HEK293 (cell line): Measurements from ENCODE around the gene KLHL17.

ENCODE experiments used
- CTCF ChIA-PET: fragments of 350-600 bp; formaldehyde crosslinking; extraction: SDS; loops from one replicate; lab custom pipeline; 2021; ENCODE audit warnings: antibody characterized with exemption; lab: Yijun Ruan, JAX
- POLR2A ChIA-PET: fragments of 300-600 bp; formaldehyde crosslinking; extraction: SDS; loops from one replicate; lab custom pipeline; 2020; ENCODE audit warnings: antibody characterized with exemption, inconsistent platforms; lab: Yijun Ruan, JAX
- H3K27ac ChIP-seq: fragments of 200-500 bp; sonication (Bioruptor generic); 2 replicates; pipeline ENCODE4 v1.5.1; 2014; ENCODE audit warnings: low read depth, low read length, control low read depth, inconsistent platforms; ENCODE audit errors: extremely low read depth
- H3K36me3 ChIP-seq, 2 experiments: fragments of 200-500 bp in 1 of 2; sonication (Bioruptor generic) in 1 of 2; 1 replicate in 1 of 2; 2 replicates in 1 of 2; pipeline ENCODE4 v1.5.1; 2014 to 2017; ENCODE audit warnings: inconsistent platforms in 2 of 2, low read length in 2 of 2; ENCODE audit not compliant: control insufficient read depth in 2 of 2, insufficient read depth in 1 of 2
- H3K4me1 ChIP-seq: fragments of 200-500 bp; sonication (Bioruptor generic); 2 replicates; pipeline ENCODE4 v1.5.1; 2014; ENCODE audit warnings: mild to moderate bottlenecking, low read length, inconsistent platforms; ENCODE audit not compliant: control insufficient read depth, insufficient read depth
- H3K4me3 ChIP-seq: 2 replicates; pipeline ENCODE4 v1.5.1; 2011; ENCODE audit warnings: low read depth, mild to moderate bottlenecking, control low read depth, low read length, moderate library complexity
- H3K9me3 ChIP-seq: fragments of 200-500 bp; sonication (Bioruptor generic); 2 replicates; pipeline ENCODE4 v1.5.1; 2014; ENCODE audit warnings: low read depth, low read length, inconsistent platforms; ENCODE audit not compliant: control insufficient read depth, insufficient read depth
- EGR2 ChIP-seq: fragments of 450-650 bp; formaldehyde crosslinking; IDR thresholded peaks from 2 replicates; pipeline ENCODE4 v1.5.1; 2016; ENCODE audit warnings: low read depth, missing biosample characterization, missing genetic modification characterization
- PATZ1 ChIP-seq: fragments of 450-650 bp; formaldehyde crosslinking; IDR thresholded peaks from 2 replicates; pipeline ENCODE4 v1.5.1; 2016; ENCODE audit warnings: missing biosample characterization, missing genetic modification characterization
- PRDM6 ChIP-seq: fragments of 450-650 bp; formaldehyde crosslinking; IDR thresholded peaks from 2 replicates; pipeline ENCODE4 v1.5.1; 2017; ENCODE audit warnings: missing biosample characterization, missing genetic modification characterization
- SP2 ChIP-seq: fragments of 450-650 bp; formaldehyde crosslinking; IDR thresholded peaks from 2 replicates; pipeline ENCODE4 v1.5.1; 2016; ENCODE audit warnings: missing biosample characterization, missing genetic modification characterization
- ZBTB26 ChIP-seq: fragments of 450-650 bp; formaldehyde crosslinking; optimal IDR thresholded peaks from 2 replicates; pipeline ENCODE3; 2016; ENCODE audit warnings: missing biosample characterization, mild to moderate bottlenecking, missing genetic modification characterization
- ZBTB44 ChIP-seq: fragments of 450-650 bp; IDR thresholded peaks from 2 replicates; pipeline ENCODE4 v1.5.1; 2018; ENCODE audit warnings: missing biosample characterization, mild to moderate bottlenecking, missing genetic modification characterization
- ZBTB7A ChIP-seq: fragments of 450-650 bp; formaldehyde crosslinking; IDR thresholded peaks from 2 replicates; pipeline ENCODE4 v1.5.1; 2016; ENCODE audit warnings: low read depth, missing biosample characterization, missing genetic modification characterization
- ZBTB8A ChIP-seq: fragments of 450-650 bp; formaldehyde crosslinking; IDR thresholded peaks from 2 replicates; pipeline ENCODE4 v1.5.1; 2016; ENCODE audit warnings: missing biosample characterization, missing genetic modification characterization
- ZNF175 ChIP-seq: fragments of 450-650 bp; formaldehyde crosslinking; IDR thresholded peaks from 2 replicates; pipeline ENCODE4 v1.5.1; 2016; ENCODE audit warnings: missing biosample characterization, missing genetic modification characterization
- ZNF18 ChIP-seq: fragments of 450-650 bp; formaldehyde crosslinking; IDR thresholded peaks from 2 replicates; pipeline ENCODE4 v1.5.1; 2016; ENCODE audit warnings: missing biosample characterization, missing genetic modification characterization
- ZNF2 ChIP-seq: fragments of 450-650 bp; formaldehyde crosslinking; IDR thresholded peaks from 2 replicates; pipeline ENCODE4 v1.5.1; 2016; ENCODE audit warnings: missing biosample characterization, missing genetic modification characterization
- ZNF23 ChIP-seq: fragments of 450-650 bp; formaldehyde crosslinking; IDR thresholded peaks from 2 replicates; pipeline ENCODE4 v1.5.1; 2016; ENCODE audit warnings: missing biosample characterization, missing genetic modification characterization, borderline replicate concordance
- ZNF292 ChIP-seq: fragments of 450-650 bp; formaldehyde crosslinking; IDR thresholded peaks from 2 replicates; pipeline ENCODE4 v1.5.1; 2016; ENCODE audit warnings: low read depth, missing biosample characterization, missing genetic modification characterization, borderline replicate concordance
- ZNF366 ChIP-seq: fragments of 450-650 bp; formaldehyde crosslinking; conservative IDR thresholded peaks from 2 replicates; pipeline ENCODE4 v1.5.1; 2016; ENCODE audit warnings: missing biosample characterization, missing genetic modification characterization
- ZNF391 ChIP-seq: fragments of 450-650 bp; formaldehyde crosslinking; IDR thresholded peaks from 2 replicates; pipeline ENCODE4 v1.5.1; 2016; ENCODE audit warnings: low read depth, missing biosample characterization, missing genetic modification characterization, borderline replicate concordance
- ZNF398 ChIP-seq: fragments of 450-650 bp; formaldehyde crosslinking; IDR thresholded peaks from 2 replicates; pipeline ENCODE4 v1.5.1; 2017; ENCODE audit warnings: missing biosample characterization, missing genetic modification characterization
- ZNF610 ChIP-seq: fragments of 450-650 bp; formaldehyde crosslinking; IDR thresholded peaks from 2 replicates; pipeline ENCODE4 v1.5.1; 2016; ENCODE audit warnings: missing biosample characterization, missing genetic modification characterization, borderline replicate concordance
- ZNF626 ChIP-seq: fragments of 450-650 bp; sonication (Bioruptor Pico); formaldehyde crosslinking; IDR thresholded peaks from 2 replicates; pipeline ENCODE4 v1.5.1; 2018; ENCODE audit warnings: missing biosample characterization, missing genetic modification characterization, inconsistent platforms
- ZNF660 ChIP-seq: fragments of 450-650 bp; IDR thresholded peaks from 2 replicates; pipeline ENCODE4 v1.5.1; 2018; ENCODE audit warnings: missing biosample characterization, mild to moderate bottlenecking, missing genetic modification characterization
- ZNF701 ChIP-seq: fragments of 450-650 bp; formaldehyde crosslinking; IDR thresholded peaks from 2 replicates; pipeline ENCODE4 v1.5.1; 2016; ENCODE audit warnings: missing biosample characterization, missing genetic modification characterization
- ZNF776 ChIP-seq: fragments of 450-650 bp; formaldehyde crosslinking; IDR thresholded peaks from 2 replicates; pipeline ENCODE4 v1.5.0; 2017; ENCODE audit warnings: missing biosample characterization, missing genetic modification characterization, borderline replicate concordance
- ZNF843 ChIP-seq: fragments of 450-650 bp; formaldehyde crosslinking; IDR thresholded peaks from 2 replicates; pipeline ENCODE4 v1.5.1; 2016; ENCODE audit warnings: missing biosample characterization, missing genetic modification characterization

The KLHL17 gene

GRCh38 chr1:998995-999724 lies 38.8 kb downstream of the KLHL17 start (continued):
- TF ChIP-seq ZNF391 (tag by site-specific recombination) (peak; percentile 47; the same call in 1 of the 2 replicates), ZNF660 (tag by site-specific recombination) (peak; percentile 42; the same call in 1 of the 2 replicates), EGR2 (peak; percentile 59), ZNF18 (no peak), ZBTB26 (tag by site-specific recombination) (peak; percentile 77), ZBTB7A (peak; percentile 70; the same call in 1 of the 2 replicates), ZNF776 (0 out of 2 replicates have a peak, but pooled peaks have one; percentile 32), ZNF366 (tag by site-specific recombination) (no peak)

- Histone ChIP-seq H3K4me3 (peak within 1 kb of the TSS; percentile 74), H3K9me3 (no peaks in the 10 kb centered on the region), H3K4me1 (0 out of 2 replicates have a peak, but pooled peaks cover 3% of the 10 kb centered on the region), H3K27ac (peak within 1 kb of the TSS; percentile 97), H3K36me3 (peaks cover 0 to 40% of the 10 kb centered on the region in 2 experiments; a peak in 2 of 3 replicates)
- CTCF ChIA-PET = interaction anchor here (0.7 kb wide), 1 partner anchor 64 kb away, joined by 3 read pairs; no protein-coding TSS in a partner anchor
- POLR2A ChIA-PET = interaction anchor here (0.5 to 6.5 kb wide), 10 partner anchors 13 to 319 kb away, joined by 3 to 44 read pairs (median 4); partner anchors contain the start of genes AGRN, ISG15 and PLEKHN1
- TF ChIP-seq ZBTB44 (peak; percentile 32), ZBTB8A (tag by site-specific recombination) (peak; percentile 84), ZNF23 (tag by site-specific recombination) (no peak), ZNF292 (tag by site-specific recombination) (no peak), ZNF701 (tag by site-specific recombination) (no peak), SP2 (no peak), PRDM6 (tag by site-specific recombination) (no peak), ZNF843 (tag by site-specific recombination) (no peak), PATZ1 (0 out of 2 replicates have a peak, but pooled peaks have one; percentile 8), ZNF626 (no peak), ZNF398 (tag by site-specific recombination) (no peak), ZNF2 (no peak), ZNF610 (tag by site-specific recombination) (no peak), EGR2 (peak; percentile 74), ZNF175 (tag by site-specific recombination) (no peak)
These were observed 39.5 kb downstream of the KLHL17 start, which contains the start of gene HES4 for GRCh38 chr1:999725-1000356. HES4 (minus strand) TSS chr1:1000097; CDS start chr1:999973, 124 bp downstream.
